A549 treated with AZD2906 at 1 μM for 4 hours (cell line): ENCODE data around the gene DEFB131B. TPM values are rescaled to one million over a fixed set of nuclear protein-coding genes. Genes with fewer than 3 reads are reported as not detected.

Source experiments
- total RNA-seq: library from RNA; stranded (reverse); fragments of 200-300 nt; extraction: Qiagen RNA extraction; gene quantifications from 5 replicates; pipeline ENCODE4 v1.2.3, GENCODE V29; 2022

Gene DEFB131B
- total RNA-seq = not detected in 5 replicates

GRCh38 chr11:71878059-71878458 lies at the start of gene DEFB131B:
Gene DEFB131B, plus strand, starts transcription at chr11:71878453. Its CDS starts 0 bp downstream, at chr11:71878453.

DNA sequence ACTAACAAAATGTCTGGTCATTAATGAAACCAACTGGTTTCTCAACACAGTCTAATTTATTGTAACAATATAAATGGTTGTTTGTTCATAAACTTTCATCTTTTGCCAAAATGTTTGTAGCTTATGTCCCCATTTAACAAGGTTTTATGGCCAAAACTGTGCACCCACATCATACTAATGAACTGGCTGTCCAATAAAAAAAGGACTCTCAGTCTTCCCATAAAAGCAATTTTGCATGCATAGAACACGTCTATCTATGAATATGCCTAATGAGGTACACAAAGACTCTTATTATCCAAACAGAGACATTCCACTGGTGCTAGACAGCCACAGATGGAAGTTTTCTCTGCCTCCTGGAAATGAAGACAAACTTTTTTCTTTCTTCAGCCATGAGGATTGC lies 45.4 kb upstream of the DEFB131B start, which contains the start of gene DEFB108B:
Gene DEFB108B (plus strand): TSS at position 390 of the 400 bp plus-strand sequence. CDS start 0 bp downstream, at position 390.

GRCh38 chr11:71927820-71928736 lies 49.8 kb downstream of the DEFB131B start, which contains the start of gene XNDC1N:
Gene XNDC1N, minus strand, starts transcription at chr11:71928594. Its CDS starts 5,241 bp downstream, at chr11:71923353.

DNA sequence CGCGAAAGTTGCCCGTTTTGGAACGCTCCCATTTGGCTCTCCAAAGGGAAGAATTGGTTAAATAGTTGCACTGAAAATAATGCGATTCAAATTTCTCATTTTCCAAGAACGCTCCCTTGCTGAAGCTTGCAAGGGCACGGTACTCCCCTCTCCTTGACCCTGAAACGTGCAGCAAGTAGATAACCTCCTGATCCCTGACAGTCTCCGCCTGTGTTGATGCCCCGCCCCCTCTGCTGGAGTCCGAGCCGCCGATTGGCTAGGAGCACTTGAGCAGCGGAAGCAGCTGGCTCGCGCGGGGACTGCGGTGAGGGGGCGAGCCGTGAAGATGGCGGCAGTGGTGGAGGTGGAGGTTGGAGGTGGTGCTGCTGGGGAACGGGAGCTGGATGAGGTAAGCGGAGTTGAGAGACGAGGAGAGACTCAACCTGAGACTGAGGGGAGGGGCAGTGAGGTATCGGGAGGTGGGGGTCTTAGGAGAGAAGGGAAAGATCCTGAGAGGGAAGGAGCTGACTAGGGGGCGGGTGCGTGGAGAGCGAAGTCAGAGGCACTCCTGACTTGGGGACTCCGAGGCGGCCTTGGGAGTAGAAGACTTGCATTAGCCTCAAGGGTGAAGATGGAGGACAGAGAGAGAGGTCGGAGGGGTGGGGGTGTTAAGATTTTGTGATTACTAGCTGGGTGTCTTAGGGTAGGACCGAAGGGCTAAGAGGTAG lies 50.6 kb downstream of the DEFB131B start, which contains the start of gene RNF121:
Gene RNF121 (plus strand): TSS at position 310 of the 707 bp plus-strand sequence. CDS start 16 bp downstream, at position 326.

Other genes starting within 250 kb of the DEFB131B start
- not detected in 5 replicates for gene DEFB108B, start 45.3 kb upstream of the DEFB131B start, total RNA-seq
- 3.1 to 3.6 TPM (median 3.2 TPM) in 5 replicates for gene XNDC1N, start 50.1 kb downstream of the DEFB131B start, total RNA-seq
- gene RNF121, start 50.6 kb downstream of the DEFB131B start, total RNA-seq = 42.4 to 45.8 TPM (median 45.4 TPM) in 5 replicates
- 2.2 to 2.9 TPM (median 2.8 TPM) in 5 replicates for gene IL18BP, start 120.5 kb downstream of the DEFB131B start, total RNA-seq
- gene NUMA1, start 202.1 kb downstream of the DEFB131B start, total RNA-seq = 58.7 to 69.7 TPM (median 62.4 TPM) in 5 replicates
- 6.9 to 8.7 TPM (median 7.7 TPM) in 5 replicates for gene LRRC51, start 202.4 kb downstream of the DEFB131B start, total RNA-seq
- gene LAMTOR1, start 224.8 kb downstream of the DEFB131B start, total RNA-seq = 124 to 159 TPM (median 142 TPM) in 5 replicates
- not detected in 5 replicates for gene TOMT, start 227.5 kb downstream of the DEFB131B start, total RNA-seq
- gene ANAPC15, start 234.2 kb downstream of the DEFB131B start, total RNA-seq = 76.2 to 90.1 TPM (median 88.6 TPM) in 5 replicates